Mesendoderm (in vitro differentiated cells): ENCODE data around the gene CDC42SE1.

Source experiments
- DNase-seq: peaks from one replicate; pipeline ENCODE4 v3.0.0; 2013
- H2AK5ac ChIP-seq: 2 replicates; pipeline ENCODE4 v1.6.1; 2013; ENCODE audit warnings: low read length, inconsistent platforms
- H2BK120ac ChIP-seq: 2 replicates; pipeline ENCODE4 v1.6.1; 2013; ENCODE audit warnings: low read depth, mild to moderate bottlenecking, low read length, moderate library complexity, mixed read lengths
- H2BK15ac ChIP-seq: replicated peaks from 2 replicates; pipeline ENCODE4 v1.6.1; 2013; ENCODE audit warnings: low read depth, mild to moderate bottlenecking, moderate library complexity
- H2BK5ac ChIP-seq: 2 replicates; pipeline ENCODE4 v1.6.1; 2013; ENCODE audit warnings: low read length, inconsistent platforms
- H3K18ac ChIP-seq: 2 replicates; pipeline ENCODE4 v1.6.1; 2013; ENCODE audit warnings: mild to moderate bottlenecking, low read length, mixed read lengths
- H3K23ac ChIP-seq: one replicate; pipeline ENCODE4 v1.6.1; 2013; ENCODE audit warnings: low read length
- H3K27ac ChIP-seq: 2 replicates; pipeline ENCODE4 v1.5.1; 2013; ENCODE audit warnings: low read depth, mild to moderate bottlenecking, inconsistent platforms, low read length, moderate library complexity
- H3K27me3 ChIP-seq: 2 replicates; pipeline ENCODE4 v1.6.1; 2013; ENCODE audit warnings: low read length, control low read depth, mild to moderate bottlenecking, inconsistent platforms; ENCODE audit not compliant: insufficient read depth, poor library complexity
- H3K36me3 ChIP-seq: 2 replicates; pipeline ENCODE4 v1.6.1; 2013; ENCODE audit warnings: low read length, inconsistent platforms; ENCODE audit not compliant: control insufficient read depth, insufficient read depth
- H3K4ac ChIP-seq: one replicate; pipeline ENCODE4 v1.6.1; 2013; ENCODE audit warnings: low read depth, mild to moderate bottlenecking, low read length, moderate library complexity
- H3K4me1 ChIP-seq: 2 replicates; pipeline ENCODE4 v1.6.1; 2013; ENCODE audit warnings: low read depth, low read length, inconsistent platforms; ENCODE audit not compliant: control insufficient read depth
- H3K4me2 ChIP-seq: 2 replicates; pipeline ENCODE4 v1.6.1; 2013; ENCODE audit warnings: low read length
- H3K4me3 ChIP-seq: 2 replicates; pipeline ENCODE4 v1.5.1; 2013; ENCODE audit warnings: mild to moderate bottlenecking, low read length
- H3K56ac ChIP-seq: one replicate; pipeline ENCODE4 v1.6.1; 2013; ENCODE audit warnings: low read length
- H3K79me1 ChIP-seq: 2 replicates; pipeline ENCODE4 v1.6.1; 2013; ENCODE audit warnings: low read length, inconsistent platforms
- H3K79me2 ChIP-seq: 2 replicates; pipeline ENCODE4 v1.6.1; 2013; ENCODE audit warnings: mild to moderate bottlenecking, low read length; ENCODE audit not compliant: control insufficient read depth, insufficient read depth
- H3K9ac ChIP-seq: 2 replicates; pipeline ENCODE4 v1.6.1; 2013; ENCODE audit warnings: low read length, inconsistent platforms
- H4K5ac ChIP-seq: one replicate; pipeline ENCODE4 v1.6.1; 2013; ENCODE audit warnings: low read length
- H4K8ac ChIP-seq: one replicate; pipeline ENCODE4 v1.6.1; 2013; ENCODE audit warnings: low read depth, mild to moderate bottlenecking, control low read depth, low read length, moderate library complexity
- WGBS: extraction: QIAGEN DNeasy Blood & Tissue Kit; methylation state at CpG from one replicate; pipeline ENCODE4 v1.1.7; 2013; ENCODE audit warnings: low lambda C conversion rate, missing lambda C conversion rate; ENCODE audit not compliant: insufficient coverage; ENCODE audit errors: extremely low coverage; 5-methylcytosine and 5-hydroxymethylcytosine counted together

Gene CDC42SE1

DNA sequence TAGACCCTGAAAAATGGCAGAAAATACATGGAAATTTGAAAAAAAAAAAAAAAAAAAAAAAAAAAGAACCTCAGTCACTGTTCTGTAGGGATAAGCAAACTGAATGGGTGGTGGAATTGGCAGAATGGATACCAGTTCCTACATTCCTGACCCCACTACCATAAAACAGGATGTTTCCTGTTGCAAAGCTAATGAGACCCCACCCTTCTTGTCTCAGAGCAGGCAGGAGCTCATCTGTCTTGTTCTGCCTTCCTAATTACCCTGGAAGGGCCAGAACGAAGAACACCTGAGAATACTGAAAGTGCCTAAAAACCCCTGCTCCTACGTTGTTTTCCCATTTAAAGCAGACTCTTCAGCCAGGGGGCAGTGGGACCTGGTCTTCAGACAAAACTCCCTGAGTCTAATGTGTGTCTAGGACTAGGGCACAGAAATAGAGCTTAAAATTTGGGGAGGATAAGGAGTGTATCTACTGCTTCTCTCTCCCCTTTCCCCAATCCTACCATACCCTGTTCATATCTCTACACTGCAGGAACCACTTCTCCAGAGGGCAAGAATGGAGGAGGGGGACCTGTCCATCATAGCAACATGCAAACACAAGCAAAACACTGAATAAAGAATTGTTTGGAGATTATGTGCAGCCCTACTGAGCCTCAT, 7.9 kb downstream of the CDC42SE1 start:
- H3K79me2 ChIP-seq = peaks cover 10% of the 10 kb centered on the region
- H3K56ac ChIP-seq = no peak overlapping the region
- H2BK15ac ChIP-seq = no peak overlapping the region
- no peak overlapping the region for H2BK120ac ChIP-seq
- no peak overlapping the region for H3K27ac ChIP-seq
- H2BK5ac ChIP-seq = no peak overlapping the region
- H2AK5ac ChIP-seq = no peak overlapping the region
- H3K18ac ChIP-seq = no peak overlapping the region
- peaks cover 2% of the 10 kb centered on the region for H3K4me1 ChIP-seq
- H3K9ac ChIP-seq = no peak overlapping the region
- DNase-seq = no peak
- WGBS = no CpG with 5 or more reads among the region's 2 CpGs
- no peak overlapping the region for H3K4ac ChIP-seq
- peaks cover 12% of the 10 kb centered on the region for H3K79me1 ChIP-seq
- H3K23ac ChIP-seq = no peak overlapping the region
- H3K4me3 ChIP-seq = no peak overlapping the region
- H3K36me3 ChIP-seq = peaks cover 17% of the 10 kb centered on the region
- no peak overlapping the region for H4K5ac ChIP-seq
- no peaks in the 10 kb centered on the region for H3K27me3 ChIP-seq
- no peak overlapping the region for H3K4me2 ChIP-seq
- no peak overlapping the region for H4K8ac ChIP-seq

DNA sequence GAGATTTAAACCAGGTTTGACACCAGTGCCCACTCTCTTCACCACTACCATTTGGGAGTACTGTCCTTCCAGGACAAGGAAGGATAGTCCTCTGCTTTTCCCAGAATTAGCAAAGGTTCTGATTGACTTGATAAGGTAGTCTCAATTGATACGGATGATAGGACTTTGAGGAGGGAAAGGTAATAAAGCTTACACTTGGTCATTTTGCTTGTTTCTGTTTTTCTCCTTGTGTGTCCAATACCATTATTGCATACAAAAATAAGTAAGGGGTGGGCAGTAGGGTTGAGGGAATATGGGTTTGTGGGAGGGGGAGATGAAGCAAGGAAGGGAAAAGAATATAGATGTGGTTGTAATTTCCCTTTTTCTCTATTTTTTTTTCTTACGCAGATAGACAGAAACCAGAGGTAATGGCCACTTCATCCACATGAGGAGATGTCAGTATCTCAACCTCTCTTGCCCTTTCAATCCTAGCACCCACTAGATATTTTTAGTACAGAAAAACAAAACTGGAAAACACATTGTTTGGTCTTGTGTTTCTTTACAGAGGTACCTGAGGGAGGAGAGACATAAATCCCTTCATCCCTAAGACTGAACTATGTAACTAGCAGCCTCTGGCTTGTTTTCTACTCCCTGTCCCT, 9.3 kb downstream of the CDC42SE1 start:
- H3K4me1 ChIP-seq = peaks cover 1% of the 10 kb centered on the region
- H3K27me3 ChIP-seq = no peaks in the 10 kb centered on the region
- H4K8ac ChIP-seq = no peak overlapping the region
- H3K18ac ChIP-seq = no peak overlapping the region
- no peak overlapping the region for H3K56ac ChIP-seq
- H3K4ac ChIP-seq = no peak overlapping the region
- WGBS = no CpG with 5 or more reads among the region's 2 CpGs
- no peak overlapping the region for H2BK5ac ChIP-seq
- H3K36me3 ChIP-seq = peaks cover 13% of the 10 kb centered on the region
- H3K79me1 ChIP-seq = peaks cover 3% of the 10 kb centered on the region
- no peak overlapping the region for H4K5ac ChIP-seq
- no peak overlapping the region for H3K9ac ChIP-seq
- H2BK120ac ChIP-seq = no peak overlapping the region
- no peak overlapping the region for H2AK5ac ChIP-seq
- DNase-seq = no peak
- H3K4me3 ChIP-seq = no peak overlapping the region
- no peak overlapping the region for H3K27ac ChIP-seq
- no peak overlapping the region for H2BK15ac ChIP-seq
- no peak overlapping the region for H3K23ac ChIP-seq
- H3K4me2 ChIP-seq = no peak overlapping the region
- no peaks in the 10 kb centered on the region for H3K79me2 ChIP-seq

DNA sequence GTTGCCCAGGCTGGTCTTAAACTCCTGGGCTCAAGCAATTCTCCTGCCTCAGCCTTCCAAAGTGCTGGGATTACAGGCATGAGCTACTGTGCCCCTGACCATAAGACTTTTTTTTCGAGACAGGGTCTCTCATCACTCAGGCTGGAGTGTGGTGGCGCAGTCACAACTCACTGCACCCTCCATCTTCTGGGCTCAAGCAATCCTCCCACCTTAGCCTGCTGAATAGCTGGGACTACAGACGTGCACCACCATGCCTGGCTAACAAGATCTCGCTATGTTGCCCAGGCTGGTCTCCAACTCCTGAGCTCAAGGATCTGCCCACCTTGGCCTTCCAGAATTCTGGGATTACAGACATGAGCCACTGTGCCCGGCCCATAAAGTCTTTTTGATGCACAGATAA, 10.0 kb downstream of the CDC42SE1 start:
- Histone ChIP-seq H4K8ac (no peak overlapping the region), H2BK5ac (no peak overlapping the region), H3K27ac (no peak overlapping the region), H3K23ac (no peak overlapping the region), H3K36me3 (peaks cover 12% of the 10 kb centered on the region), H4K5ac (no peak overlapping the region), H3K4me1 (peaks cover 1% of the 10 kb centered on the region), H3K79me2 (no peaks in the 10 kb centered on the region), H3K56ac (no peak overlapping the region), H3K27me3 (no peaks in the 10 kb centered on the region), H2AK5ac (no peak overlapping the region), H3K4ac (no peak overlapping the region), H2BK15ac (no peak overlapping the region), H3K4me3 (no peak overlapping the region), H2BK120ac (no peak overlapping the region), H3K18ac (no peak overlapping the region), H3K9ac (no peak overlapping the region), H3K79me1 (peaks cover 2% of the 10 kb centered on the region), H3K4me2 (no peak overlapping the region)
- no CpG with 5 or more reads among the region's 5 CpGs for WGBS
- no peak for DNase-seq

DNA sequence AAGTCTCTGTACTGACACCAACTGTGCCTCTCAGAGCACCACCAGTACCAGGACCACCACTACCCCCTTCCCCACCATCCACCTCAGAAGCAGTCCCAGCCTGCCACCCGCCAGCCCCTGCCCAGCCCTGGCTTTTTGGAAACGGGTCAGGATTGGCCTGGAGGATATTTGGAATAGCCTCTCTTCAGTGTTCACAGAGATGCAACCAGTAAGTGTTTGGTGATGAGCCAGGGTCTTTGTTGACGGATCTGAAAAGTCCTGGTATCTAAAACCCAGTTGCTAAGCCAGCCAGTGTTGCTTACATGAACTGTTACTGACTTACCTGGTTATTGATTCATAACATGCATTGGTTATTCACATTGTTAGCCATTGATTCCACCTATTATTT, 10.8 kb downstream of the CDC42SE1 start:
- Histone ChIP-seq H3K23ac (no peak overlapping the region), H3K4me3 (no peak overlapping the region), H2BK120ac (no peak overlapping the region), H2BK15ac (no peak overlapping the region), H3K18ac (no peak overlapping the region), H2BK5ac (no peak overlapping the region), H3K27me3 (no peaks in the 10 kb centered on the region), H3K36me3 (peaks cover 9% of the 10 kb centered on the region), H3K9ac (peak overlapping the region; percentile 86), H3K79me2 (no peaks in the 10 kb centered on the region), H3K4ac (no peak overlapping the region), H3K56ac (peak overlapping the region; percentile 87), H4K5ac (no peak overlapping the region), H3K79me1 (no peaks in the 10 kb centered on the region), H3K4me2 (peak overlapping the region; percentile 77), H3K27ac (no peak overlapping the region), H3K4me1 (peaks cover 1% of the 10 kb centered on the region), H2AK5ac (no peak overlapping the region), H4K8ac (no peak overlapping the region)
- WGBS = no CpG with 5 or more reads among the region's 3 CpGs
- no peak for DNase-seq

DNA sequence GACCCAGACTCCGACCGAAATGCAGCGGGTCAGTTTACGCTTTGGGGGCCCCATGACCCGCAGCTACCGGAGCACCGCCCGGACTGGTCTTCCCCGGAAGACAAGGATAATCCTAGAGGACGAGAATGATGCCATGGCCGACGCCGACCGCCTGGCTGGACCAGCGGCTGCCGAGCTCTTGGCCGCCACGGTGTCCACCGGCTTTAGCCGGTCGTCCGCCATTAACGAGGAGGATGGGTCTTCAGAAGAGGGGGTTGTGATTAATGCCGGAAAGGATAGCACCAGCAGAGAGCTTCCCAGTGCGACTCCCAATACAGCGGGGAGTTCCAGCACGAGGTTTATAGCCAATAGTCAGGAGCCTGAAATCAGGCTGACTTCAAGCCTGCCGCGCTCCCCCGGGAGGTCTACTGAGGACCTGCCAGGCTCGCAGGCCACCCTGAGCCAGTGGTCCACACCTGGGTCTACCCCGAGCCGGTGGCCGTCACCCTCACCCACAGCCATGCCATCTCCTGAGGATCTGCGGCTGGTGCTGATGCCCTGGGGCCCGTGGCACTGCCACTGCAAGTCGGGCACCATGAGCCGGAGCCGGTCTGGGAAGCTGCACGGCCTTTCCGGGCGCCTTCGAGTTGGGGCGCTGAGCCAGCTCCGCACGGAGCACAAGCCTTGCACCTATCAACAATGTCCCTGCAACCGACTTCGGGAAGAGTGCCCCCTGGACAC, 11.3 kb downstream of the CDC42SE1 start:
- no CpG with 5 or more reads among the region's 48 CpGs for WGBS
- peak overlapping the region; percentile 92 for H3K4ac ChIP-seq
- peak overlapping the region; percentile 92 for H3K18ac ChIP-seq
- peak overlapping the region; percentile 87 for H3K56ac ChIP-seq
- H4K8ac ChIP-seq = peak overlapping the region; percentile 78
- no peaks in the 10 kb centered on the region for H3K27me3 ChIP-seq
- no peaks in the 10 kb centered on the region for H3K79me2 ChIP-seq
- peak overlapping the region; percentile 63 for H3K4me3 ChIP-seq
- H3K4me1 ChIP-seq = peaks cover 1% of the 10 kb centered on the region
- H3K9ac ChIP-seq = peak overlapping the region; percentile 86
- H3K23ac ChIP-seq = peak overlapping the region; percentile 32
- no peaks in the 10 kb centered on the region for H3K79me1 ChIP-seq
- H3K4me2 ChIP-seq = peak overlapping the region; percentile 77
- peak overlapping the region; percentile 76 for H2BK120ac ChIP-seq
- peak overlapping the region; percentile 59 for H3K27ac ChIP-seq
- no peak overlapping the region for H2AK5ac ChIP-seq
- DNase-seq = peak; percentile 89
- peaks cover 9% of the 10 kb centered on the region for H3K36me3 ChIP-seq
- no peak overlapping the region for H2BK15ac ChIP-seq
- peak overlapping the region; percentile 13 for H2BK5ac ChIP-seq
- H4K5ac ChIP-seq = no peak overlapping the region
